ENCODE measurements around the gene SCAF8. TPM values are rescaled to one million over a fixed set of nuclear protein-coding genes. Genes with fewer than 3 reads are reported as not detected.

SCAF8 gene
- polyA plus RNA-seq, 1 of the 3 experiments (the other 2 are of a cell fraction) = 11.0 TPM

- H3K9me2 ChIP-seq = no peaks in the 10 kb centered on the region
- no peak overlapping the region for H3K9ac ChIP-seq
- no peaks in the 10 kb centered on the region for H4K20me1 ChIP-seq (ENCODE audit: insufficient read depth)
- H3K27ac ChIP-seq (ENCODE audit: low read depth in 2 of 2, low read length in 1 of 2) = no peak overlapping the region
- ChIA-PET CTCF (interaction anchor here (1.7 kb wide), 1 partner anchor 15 kb away, joined by 9 read pairs; no protein-coding TSS in a partner anchor), POLR2A (no interaction called here)
- no peak overlapping the region for H3K4me2 ChIP-seq
- no peaks in the 10 kb centered on the region for H3K79me2 ChIP-seq (ENCODE audit: insufficient read depth)
- no peak overlapping the region for H2AFZ ChIP-seq (ENCODE audit: low read depth)
- no peaks in the 10 kb centered on the region for H3K9me3 ChIP-seq
- TF ChIP-seq TCF12 (IDR thresholded peaks at IDR 0.05) (no peak), MEF2A (IDR thresholded peaks at IDR 0.05; ENCODE audit: borderline replicate concordance, low read depth) (no peak), TEAD4 (IDR thresholded peaks at IDR 0.05; ENCODE audit: borderline replicate concordance, insufficient read depth) (no peak), SMC3 (IDR thresholded peaks at IDR 0.05; ENCODE audit: low read depth, low read length) (no peak), NRF1 (IDR thresholded peaks at IDR 0.05; ENCODE audit: low read depth, low read length) (no peak), ZBTB33 (IDR thresholded peaks at IDR 0.05; ENCODE audit: borderline replicate concordance, low read depth) (no peak), CHD2 (IDR thresholded peaks at IDR 0.05; ENCODE audit: low read length, partially characterized antibody) (no peak), USF1 (IDR thresholded peaks at IDR 0.05; ENCODE audit: borderline replicate concordance, low read depth) (no peak), JUND (IDR thresholded peaks at IDR 0.05) (no peak), RFX5 (IDR thresholded peaks at IDR 0.05; ENCODE audit: low read length) (no peak), POLR2AphosphoS5 (IDR thresholded peaks at IDR 0.05; ENCODE audit: low read depth, low read length) (no peak), TAF1 (IDR thresholded peaks at IDR 0.05; ENCODE audit: borderline replicate concordance, low read depth, low read length) (no peak), RCOR1 (IDR thresholded peaks at IDR 0.05; ENCODE audit: low read length) (no peak), FOSL2 (IDR thresholded peaks at IDR 0.05; ENCODE audit: borderline replicate concordance, low read depth) (no peak), RXRA (IDR thresholded peaks at IDR 0.05; ENCODE audit: borderline replicate concordance, low read depth) (no peak), MXI1 (IDR thresholded peaks at IDR 0.05; ENCODE audit: low read depth, low read length) (no peak), GABPA (IDR thresholded peaks at IDR 0.05; ENCODE audit: low read depth) (no peak), ELF1 (IDR thresholded peaks at IDR 0.05) (no peak), RAD21 (IDR thresholded peaks at IDR 0.05; ENCODE audit: low read length) (no peak), SIN3A (IDR thresholded peaks at IDR 0.05; ENCODE audit: borderline replicate concordance, low read depth, low read length) (no peak)
- H3K36me3 ChIP-seq (replicated peaks in 1 of 2; ENCODE audit: control insufficient read depth in 1 of 2, insufficient read depth in 2 of 2, low read length in 1 of 2) = no peaks in the 10 kb centered on the region
- no peaks in the 10 kb centered on the region for H3F3A ChIP-seq (replicated peaks; ENCODE audit: insufficient read depth)
- H3K4me3 ChIP-seq (ENCODE audit: low read depth in 2 of 2, low read length in 1 of 2) = no peak overlapping the region
- WGBS (ENCODE audit: low lambda C conversion rate) = 88% methylated on average over 4 of the region's 4 CpGs
- no peaks in the 10 kb centered on the region for H3K27me3 ChIP-seq (ENCODE audit: insufficient read depth)
- DNase-seq = no peak
- no peaks in the 10 kb centered on the region for H3K4me1 ChIP-seq (ENCODE audit: control insufficient read depth in 1 of 2, insufficient read depth in 2 of 2, low read depth in 1 of 2, low read length in 1 of 2)
Measured at GRCh38 chr6:154690857-154691256, 42.4 kb upstream of the SCAF8 start.

All from SK-N-SH (cell line).